Astrocyte (in vitro differentiated cells and primary cell): ENCODE data around the gene PAX3.

Source experiments
- EZH2 ChIP-seq: IDR thresholded peaks from 2 replicates; pipeline ENCODE4 v1.6.1; 2012; ENCODE audit warnings: mild to moderate bottlenecking, low read length, inconsistent platforms; ENCODE audit not compliant: insufficient read depth
- TF ChIP-seq, protein P1 (sequence below): IDR thresholded peaks from 2 replicates; pipeline ENCODE4 v1.5.1; 2011; ENCODE audit warnings: low read depth, mild to moderate bottlenecking, inconsistent platforms, low read length, moderate library complexity; ENCODE audit not compliant: insufficient read depth

DNA sequence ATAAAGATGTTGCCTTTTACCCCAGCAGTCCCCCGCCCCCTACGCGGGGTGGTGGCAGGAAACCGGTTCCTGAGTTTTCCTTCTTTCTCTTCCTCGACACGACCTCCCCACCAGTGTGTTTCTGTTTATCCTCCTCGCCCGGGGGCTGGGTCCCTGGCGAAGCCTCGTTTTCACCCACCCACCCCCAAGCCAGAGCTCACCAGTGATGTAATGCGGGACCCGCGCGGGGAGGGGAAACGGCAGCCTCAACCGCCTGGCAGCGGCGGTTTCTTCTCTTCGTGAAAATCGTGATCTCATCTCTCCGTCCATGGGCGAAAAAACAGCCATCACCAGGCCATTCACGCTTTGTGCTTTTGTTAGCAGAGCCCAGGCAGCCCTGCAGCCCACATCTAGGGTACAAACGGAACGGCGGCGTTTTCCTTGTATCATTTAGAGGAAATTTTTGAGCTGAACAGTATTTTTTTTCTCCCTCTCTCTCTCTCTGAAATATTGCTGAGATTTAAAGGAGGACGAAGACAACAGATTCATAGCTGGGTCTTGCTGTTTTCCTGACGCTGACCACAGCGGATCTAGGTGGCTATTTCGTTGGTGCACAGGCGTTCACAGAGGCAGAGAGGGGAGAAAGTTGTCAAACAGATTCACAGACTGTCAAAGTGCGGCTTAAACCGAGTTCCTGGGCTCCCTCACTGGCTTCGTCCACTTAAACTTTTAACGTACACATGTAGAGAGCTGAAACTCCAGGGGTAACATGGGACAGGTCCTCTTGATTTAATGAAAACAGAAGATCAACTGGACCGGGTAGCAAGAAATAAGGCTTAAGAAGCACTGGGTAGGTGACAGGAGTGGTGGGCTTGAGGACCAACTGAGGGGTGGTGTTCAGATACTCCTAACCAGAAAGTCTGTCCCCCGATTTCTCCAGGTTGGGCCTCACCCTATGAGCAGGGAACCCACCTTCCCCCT lies 21.9 kb upstream of the PAX3 start:
- TF ChIP-seq, protein P1, sequence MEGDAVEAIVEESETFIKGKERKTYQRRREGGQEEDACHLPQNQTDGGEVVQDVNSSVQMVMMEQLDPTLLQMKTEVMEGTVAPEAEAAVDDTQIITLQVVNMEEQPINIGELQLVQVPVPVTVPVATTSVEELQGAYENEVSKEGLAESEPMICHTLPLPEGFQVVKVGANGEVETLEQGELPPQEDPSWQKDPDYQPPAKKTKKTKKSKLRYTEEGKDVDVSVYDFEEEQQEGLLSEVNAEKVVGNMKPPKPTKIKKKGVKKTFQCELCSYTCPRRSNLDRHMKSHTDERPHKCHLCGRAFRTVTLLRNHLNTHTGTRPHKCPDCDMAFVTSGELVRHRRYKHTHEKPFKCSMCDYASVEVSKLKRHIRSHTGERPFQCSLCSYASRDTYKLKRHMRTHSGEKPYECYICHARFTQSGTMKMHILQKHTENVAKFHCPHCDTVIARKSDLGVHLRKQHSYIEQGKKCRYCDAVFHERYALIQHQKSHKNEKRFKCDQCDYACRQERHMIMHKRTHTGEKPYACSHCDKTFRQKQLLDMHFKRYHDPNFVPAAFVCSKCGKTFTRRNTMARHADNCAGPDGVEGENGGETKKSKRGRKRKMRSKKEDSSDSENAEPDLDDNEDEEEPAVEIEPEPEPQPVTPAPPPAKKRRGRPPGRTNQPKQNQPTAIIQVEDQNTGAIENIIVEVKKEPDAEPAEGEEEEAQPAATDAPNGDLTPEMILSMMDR: no peak
- TF ChIP-seq EZH2: peak; percentile 81
